Activated gamma-delta T cell (primary cell): ENCODE results near the gene TENT4A.
A peak's percentile ranks its signal among the peaks of the same experiment; 100 is the strongest.
"Not testable (repeated sequence)": the region's sequence is repeated elsewhere in the genome, so short reads cannot be mapped to it uniquely, and the experiment has no call there.

Source experiments
- DNase-seq: peaks from one replicate; lab custom pipeline; 2025; lab: John Stamatoyannopoulos, UW
- total RNA-seq, 2 donors: gene quantifications; one replicate each; lab custom pipeline; 2026; lab: John Stamatoyannopoulos, UW

The TENT4A gene
- 45.3 to 51.6 reads per million in 2 donors for total RNA-seq

DNA sequence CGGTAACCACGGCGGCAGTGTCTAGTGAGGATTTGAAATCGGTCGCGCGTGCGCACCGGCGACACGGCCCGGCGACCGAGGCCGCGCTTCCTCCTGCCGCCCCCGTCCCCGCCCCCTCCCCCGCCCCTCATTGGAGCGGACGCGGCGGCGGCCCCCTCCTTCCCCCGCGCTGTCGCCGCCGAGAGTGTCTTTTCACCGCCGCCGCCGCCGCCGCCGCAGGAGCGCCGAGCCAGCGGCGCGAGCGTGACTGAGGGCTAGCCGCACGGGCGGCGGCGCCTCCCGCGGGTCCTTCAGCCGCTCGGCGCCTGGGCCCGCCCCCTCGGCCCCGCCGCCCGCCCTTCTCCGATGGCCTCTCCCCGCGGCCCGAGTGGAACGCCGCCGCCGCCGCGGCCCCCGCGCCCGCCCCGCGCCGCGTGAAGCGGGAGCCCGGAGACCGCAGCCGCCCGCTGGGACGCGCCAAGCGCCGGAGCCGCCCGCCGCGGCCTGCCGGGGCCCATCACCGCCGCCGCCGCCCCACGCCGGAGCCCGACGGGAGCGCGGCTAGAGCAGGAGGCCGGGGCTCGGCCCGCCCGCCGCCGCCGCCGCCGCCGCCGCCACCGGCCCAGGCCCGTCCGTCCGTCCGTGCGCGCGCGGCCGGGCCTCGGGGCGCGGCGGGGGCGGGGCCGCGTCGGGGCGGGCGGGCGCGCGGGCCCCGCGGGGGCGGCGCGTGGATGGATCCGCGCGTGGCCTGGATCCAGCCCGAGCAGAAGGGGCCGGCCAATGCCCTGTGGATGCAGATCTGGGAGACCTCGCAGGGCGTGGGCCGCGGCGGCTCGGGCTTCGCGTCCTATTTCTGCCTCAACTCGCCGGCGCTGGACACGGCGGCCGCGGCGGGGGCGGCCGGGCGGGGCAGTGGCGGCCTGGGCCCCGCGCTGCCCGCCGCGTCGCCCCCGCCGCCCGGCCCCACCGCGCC, at the start of gene TENT4A:
TSS of gene TENT4A (plus strand) at position 159 of the 952 bp plus-strand sequence. CDS start at position 711, 552 bp downstream.
- peak; percentile 96 for DNase-seq

DNA sequence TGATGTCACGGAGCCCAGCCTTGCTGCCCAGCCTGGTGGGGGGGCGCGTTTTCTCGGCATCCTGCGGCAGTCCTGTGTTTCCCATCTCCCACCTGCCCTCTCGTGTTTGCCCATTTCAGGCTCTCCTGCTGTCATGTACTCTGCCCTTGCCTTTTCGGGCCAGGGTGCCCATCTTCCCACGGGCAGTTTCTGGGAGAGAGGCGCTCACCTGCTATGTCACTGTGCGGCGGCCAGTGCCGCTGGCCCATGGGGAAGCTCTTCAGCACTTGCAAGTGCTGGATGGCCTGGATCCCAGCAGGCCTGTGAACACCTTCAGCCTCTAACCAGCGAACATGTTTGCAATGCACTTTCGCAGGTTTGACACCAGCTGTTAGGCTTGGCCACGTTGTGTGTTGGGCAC, 46.5 kb upstream of the TENT4A start:
- no peak for DNase-seq

DNA sequence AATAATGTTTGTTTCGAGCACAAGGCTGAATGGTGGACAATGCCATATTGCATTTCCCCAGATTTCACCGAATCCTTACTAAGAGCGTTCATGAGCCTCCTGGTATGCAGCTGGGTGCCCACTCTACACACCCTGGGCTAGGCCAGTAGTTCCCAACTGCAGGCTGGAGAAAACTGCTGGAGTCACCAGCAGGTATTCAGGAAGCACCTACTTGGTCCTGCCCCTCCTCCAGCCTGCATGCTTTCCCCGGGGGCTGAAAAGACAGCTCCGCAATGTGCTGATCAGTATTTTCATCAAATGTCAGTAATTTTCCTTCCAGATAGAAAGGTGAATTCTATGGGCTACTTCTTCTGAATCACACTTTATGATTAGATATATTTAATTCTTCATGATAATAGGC, 45.6 kb upstream of the TENT4A start:
- no peak for DNase-seq

DNA sequence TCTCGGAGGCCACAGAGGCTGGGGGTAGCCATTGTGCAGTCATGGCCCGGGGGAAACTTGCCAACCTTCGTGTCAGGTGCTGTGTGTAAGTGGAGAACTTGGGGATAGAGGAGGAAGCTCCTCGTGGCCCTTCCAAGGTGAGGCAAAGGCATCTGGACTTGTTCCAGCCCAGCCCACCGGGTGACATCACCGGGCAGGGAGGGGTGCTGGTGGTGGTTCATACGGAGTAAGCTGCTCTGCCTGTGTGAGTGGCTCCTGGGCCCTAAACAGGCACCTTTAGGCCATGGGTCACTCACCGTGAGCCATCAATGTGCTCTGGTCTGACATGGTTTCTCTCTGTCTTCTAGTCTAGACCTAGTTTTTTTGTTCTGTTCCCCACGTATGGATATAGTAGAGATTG, 44.5 kb upstream of the TENT4A start:
- not testable (repeated sequence) for DNase-seq

DNA sequence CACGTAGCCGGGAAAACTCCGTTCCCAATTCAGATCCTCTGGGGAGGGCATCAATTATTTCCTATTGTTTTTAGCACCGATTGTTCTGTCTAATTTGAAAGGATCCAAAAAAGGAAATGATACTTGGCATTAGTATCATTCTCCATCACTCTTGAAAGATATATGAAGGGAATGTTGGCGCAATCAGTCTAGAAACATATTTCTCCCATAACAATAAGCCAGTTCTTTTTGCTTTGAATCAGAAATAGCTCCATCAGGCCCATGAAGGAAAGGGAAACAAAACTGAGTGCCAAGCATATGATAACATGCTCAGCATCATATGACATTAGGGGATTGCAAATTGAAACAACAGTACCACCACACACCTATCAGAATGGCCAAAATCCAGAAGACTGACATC, 40.2 kb upstream of the TENT4A start:
- no peak for DNase-seq

DNA sequence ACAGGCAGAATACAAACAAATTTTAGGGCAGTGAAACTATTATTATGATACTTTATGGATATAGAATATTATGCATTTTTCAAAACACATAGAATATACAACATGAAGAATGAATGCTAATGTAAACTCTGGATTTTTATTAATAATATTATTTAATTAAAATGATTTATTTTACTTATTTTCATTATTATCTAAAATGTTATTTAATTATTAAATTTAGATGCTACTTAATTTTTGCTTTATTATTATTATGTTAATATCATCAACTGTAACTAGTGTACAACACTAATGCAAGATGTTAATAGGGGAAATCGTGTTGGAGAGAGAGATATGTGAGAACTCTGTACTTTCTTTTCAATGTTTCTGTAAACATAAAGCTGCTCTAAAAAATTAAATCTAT, 39.3 kb upstream of the TENT4A start:
- DNase-seq: no peak

DNA sequence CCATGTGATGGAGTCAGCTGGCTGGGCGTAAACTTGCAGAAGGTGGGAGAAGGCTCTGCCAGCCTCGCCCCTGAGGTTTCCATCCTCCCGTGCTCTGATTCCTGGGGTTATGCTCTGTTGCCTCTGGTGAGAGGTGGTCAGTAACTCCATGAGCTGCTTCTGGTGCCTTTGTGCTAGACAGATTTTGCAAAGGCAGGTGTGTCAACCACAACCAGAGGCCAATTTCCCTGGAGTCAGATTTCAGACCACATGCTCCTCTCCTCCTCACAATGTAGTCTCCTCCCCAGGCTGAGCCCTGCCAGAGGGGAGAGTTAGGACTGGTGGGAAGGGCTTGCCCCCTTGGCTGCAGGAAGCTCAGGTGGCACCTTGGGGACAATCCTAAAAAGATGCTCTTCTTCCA, 38.8 kb upstream of the TENT4A start:
- DNase-seq: no peak

DNA sequence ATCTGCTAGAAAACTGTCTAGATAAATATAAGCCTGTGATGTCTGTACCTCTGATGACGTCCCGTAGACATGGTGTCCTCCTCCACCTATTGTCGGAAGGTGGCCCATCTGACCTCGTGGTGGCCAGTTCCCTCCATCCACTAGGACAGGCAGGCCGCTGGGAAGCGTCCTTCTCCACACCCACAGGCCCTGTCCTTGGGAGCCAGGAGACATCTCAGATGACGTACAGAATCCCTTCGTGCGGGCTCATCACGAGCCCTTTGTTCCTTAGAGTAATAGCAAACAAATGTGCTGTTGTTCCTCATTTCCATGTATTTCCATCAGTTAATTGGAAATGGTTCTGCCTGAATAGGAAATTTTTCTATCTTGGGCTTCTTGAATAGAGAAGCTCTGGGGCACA, 38.3 kb upstream of the TENT4A start:
- no peak for DNase-seq

DNA sequence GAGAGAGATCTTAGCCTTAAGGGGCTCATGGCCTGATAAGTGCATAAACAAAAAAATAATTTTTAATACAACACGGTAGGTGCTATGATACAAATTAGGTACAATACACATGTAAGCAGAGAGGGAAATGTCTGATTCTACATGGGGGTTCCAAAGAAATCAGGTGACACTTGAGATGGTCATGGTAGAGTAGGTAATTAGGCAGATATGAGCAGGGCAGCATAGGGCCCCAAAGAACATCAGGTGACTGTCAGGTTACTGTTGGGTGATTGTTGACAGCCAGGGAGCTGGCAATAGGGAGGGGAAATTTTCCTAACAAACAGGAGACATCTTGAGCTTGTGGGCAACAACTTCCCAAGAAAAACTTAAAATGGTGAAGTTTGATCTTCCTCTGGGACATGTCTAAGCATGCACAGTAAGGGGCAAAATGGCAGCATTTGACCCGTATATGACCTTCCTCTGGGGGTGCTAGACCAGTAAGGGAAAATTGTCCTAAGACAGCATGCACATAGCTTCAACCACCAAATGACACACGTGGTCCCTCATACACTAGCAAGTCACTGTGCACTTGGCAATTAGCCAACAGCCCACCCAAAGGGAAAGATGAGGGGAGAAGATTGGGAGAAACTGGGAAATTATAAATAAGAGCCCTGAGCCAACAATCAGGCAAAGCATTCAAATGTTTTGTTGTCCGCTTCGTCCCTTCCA, 37.3 kb upstream of the TENT4A start:
- no peak for DNase-seq

DNA sequence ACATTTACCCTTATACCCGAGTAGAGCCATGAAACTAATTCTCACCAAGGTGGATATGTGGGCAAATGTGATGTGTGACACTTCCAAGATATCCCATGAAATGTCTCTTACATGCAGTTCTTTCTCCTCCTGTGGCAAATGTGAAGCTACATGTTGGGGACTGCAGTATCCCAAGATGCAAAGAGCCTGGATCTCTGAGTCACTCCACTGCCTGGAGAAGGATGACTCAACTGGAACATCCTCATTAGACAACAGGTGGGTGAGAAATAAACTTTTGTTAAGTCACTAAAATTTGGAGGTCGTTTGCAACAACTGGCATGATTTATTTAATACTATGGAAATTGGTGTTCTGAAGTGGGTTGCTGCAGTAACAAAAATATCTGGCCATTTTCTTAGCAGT, 36.5 kb upstream of the TENT4A start:
- DNase-seq: no peak

DNA sequence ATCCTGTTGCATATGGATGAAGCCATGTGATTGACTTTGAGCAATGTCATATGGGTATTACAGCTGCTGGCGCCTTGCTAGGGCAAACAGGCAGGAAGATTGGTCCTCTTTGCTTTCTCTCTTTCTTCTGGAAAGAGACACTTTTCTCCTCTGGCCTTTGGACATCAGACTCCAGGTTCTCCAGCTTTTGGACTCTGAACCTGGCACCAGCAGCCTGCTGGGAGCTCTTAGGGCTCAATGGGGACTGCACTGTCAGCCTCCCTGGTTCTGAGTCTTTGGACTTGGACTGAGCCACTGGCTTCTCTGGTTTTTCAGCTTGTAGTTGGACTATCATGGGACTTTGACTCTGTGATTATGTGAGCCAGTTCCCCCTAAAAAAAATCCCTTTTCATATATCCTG, 34.8 kb upstream of the TENT4A start:
- DNase-seq: no peak

DNA sequence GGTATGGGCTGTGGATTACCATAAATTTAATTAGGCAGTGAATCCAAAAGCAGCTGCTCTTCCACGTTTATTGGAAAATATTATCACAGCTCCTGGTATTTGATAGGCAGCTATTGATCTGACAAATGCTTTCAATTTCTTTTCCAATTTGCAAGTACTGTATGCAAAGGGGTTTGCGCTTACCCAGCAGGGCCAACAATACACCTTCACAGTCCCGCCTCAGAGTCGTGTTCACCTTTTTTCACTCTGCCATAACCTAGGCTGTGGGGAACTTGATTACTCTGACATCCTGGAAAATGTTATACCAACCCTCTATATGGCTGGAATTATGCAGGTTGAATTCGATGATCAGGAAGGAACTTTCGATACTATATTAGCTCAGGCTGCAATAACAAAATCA, 32.3 kb upstream of the TENT4A start:
- DNase-seq: no peak

DNA sequence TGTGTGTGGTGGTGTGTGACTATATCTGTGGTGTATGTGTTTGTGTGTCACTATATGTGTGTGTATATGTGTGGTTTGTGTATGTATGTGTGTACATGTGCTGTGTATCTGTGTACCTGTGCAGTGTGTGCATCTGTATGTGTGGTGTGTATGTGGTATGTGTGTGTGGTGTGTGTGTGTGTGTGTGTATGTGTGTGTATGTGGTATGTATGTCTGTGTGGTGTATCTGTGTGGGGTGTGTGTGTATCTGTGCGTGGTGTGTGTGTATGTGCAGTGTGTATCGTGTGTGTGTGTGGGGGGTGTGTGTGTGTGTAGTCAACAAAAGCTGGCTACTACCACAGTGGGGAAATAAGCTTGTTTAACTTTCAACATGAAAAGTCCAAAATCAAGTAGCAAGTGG, 31.6 kb upstream of the TENT4A start:
- DNase-seq: no peak

DNA sequence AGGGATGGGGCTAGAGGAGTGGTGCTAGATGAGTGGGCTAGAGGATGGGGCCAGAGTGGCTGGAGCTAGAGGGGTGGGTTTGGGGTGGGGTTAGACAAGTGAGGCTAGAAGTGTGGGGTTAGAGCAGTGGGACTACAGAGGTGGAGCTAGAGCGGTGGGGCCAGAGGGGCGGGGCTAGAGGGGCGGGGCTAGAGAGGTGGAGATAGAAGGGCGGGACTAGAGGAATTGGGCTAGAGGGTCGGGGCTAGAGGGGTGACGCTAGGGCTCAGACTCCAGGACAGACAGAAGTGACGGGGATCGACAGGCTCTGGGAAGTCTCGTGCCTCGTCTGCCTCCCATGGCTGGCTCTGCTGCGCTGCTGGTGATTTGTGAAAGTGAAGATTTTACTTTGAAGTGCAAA, 31.0 kb upstream of the TENT4A start:
- no peak for DNase-seq

DNA sequence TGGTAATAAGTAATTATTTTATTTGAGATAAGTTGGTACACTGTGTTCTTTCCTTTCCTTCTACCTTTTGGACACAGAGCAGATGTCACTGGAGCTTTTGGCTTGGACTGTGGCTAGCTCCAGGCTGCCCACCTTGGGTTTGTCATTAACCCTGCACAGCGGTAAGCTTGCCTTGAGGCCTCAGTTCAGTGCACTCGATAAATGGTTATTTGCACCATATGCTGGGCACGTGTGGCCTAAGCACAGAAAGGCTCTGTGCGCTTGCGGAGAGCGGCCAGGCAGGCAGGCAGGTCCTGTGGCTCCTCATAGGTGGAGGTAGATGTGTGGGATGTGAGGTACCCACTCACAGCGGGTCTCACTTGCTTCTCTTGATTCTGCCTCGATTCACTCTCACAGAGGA, 30.0 kb upstream of the TENT4A start:
- DNase-seq: no peak

DNA sequence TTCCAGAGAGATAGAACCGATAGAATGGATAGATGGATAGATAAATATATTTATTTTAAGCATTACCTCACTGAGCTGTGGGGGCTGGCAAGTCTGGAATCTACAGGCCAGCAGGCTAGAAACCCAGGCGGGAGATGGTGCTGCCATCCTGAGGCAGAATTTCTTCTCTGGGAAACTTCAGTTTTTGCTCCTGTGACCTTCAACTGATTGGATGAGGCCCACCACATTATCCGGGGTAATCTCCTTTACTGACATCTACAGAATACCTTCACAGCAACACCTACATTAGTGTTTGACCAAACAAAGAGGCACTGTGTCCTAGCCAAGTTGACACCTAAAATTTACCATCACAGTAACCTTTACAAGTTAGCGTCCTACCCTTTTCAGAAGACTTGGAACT, 29.2 kb upstream of the TENT4A start:
- DNase-seq: no peak

DNA sequence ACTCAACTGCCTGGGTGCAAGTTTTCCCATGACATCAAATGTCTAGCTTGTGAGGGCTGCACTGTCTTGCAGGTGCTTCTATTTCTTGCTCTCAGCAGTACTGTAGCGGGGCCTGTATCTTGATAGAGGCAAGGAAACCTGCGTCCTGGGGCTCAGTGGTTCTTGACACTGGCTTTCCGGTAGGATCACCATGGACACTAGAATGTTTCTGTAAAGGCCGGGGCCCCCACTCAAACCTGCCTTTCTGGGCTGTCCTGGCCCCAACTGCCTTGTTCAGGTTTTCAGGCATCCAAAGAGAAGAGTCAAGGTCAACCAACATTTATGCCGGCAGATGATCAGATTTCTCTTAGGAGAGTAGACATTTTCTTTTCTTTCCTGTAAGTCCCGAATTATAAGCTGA, 26.7 kb upstream of the TENT4A start:
- no peak for DNase-seq

DNA sequence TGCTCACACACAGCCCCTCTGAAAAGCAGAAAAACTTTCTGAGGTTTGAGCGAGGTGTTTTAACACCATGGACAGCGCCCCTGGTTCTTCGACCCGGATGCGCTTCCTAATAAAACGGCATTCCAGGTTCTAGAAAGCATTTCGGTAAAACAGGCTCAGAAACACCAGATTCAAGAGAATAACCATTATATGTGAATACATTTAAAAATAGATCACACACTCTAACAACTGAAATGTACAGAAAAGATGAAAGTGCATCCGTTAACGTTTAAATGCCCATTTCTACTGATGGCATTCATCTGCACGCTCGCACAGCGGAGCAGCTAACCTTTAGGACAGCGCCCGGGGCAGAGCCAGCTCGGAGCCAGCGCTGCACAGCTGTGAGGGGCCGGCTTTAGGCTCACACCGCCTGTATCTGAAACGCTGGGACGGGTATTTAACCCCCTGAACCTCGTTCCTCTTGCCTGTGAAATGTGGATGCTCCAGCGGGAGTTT, 26.3 kb upstream of the TENT4A start:
- DNase-seq: no peak

DNA sequence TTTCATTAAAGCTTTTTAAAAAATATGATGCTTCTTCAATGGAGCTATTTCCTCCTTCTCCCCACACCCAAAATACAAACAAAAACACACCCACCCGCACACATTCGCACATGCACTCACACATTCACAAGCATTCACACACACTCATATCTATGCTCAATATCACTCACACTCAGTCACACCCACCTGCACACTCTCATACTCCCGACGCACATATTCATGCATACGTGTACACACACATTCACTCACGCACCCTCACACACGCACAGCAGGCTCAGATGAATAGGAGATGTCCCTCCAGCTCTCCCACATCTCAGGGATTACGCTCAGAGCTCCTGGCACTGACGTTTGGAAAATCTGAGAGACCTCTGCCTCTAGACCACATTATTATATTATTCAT, 25.7 kb upstream of the TENT4A start:
- DNase-seq: no peak

DNA sequence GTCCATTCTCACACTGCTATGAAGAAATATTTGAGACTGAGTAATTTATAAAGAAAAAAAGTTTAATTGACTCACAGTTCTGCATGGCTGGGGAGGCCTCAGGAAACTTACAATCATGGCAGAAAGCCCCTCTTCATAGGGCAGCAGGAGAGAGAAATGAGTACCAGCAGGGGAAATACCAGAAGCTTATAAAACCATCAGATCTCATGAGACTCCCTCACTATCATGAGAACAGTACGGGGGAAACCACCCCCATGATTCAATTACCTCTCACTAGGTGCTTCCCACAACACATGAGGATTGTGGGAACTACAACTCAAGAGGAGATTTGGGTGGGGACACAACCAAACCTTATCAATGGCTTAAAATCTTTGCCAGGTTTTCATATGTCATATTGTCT, 20.3 kb upstream of the TENT4A start:
- DNase-seq: no peak

DNA sequence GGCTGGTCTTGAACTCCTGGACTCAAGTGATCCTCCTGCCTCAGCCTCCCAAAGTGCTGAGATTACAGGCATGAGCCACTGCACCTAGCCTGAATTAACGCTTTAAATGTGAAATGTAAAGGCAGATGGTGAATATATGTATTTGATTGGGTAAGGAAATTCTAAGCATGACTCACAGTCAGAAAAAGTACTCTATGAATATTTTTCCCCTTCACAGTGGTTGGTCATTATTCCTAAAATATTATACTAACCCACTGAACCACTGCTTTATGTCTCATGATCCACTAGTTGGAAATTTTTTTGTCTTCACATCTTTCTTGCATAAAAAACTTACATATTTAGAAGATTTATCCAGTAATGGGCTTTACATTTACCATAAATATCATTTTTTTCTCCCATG, 14.5 kb upstream of the TENT4A start:
- no peak for DNase-seq

DNA sequence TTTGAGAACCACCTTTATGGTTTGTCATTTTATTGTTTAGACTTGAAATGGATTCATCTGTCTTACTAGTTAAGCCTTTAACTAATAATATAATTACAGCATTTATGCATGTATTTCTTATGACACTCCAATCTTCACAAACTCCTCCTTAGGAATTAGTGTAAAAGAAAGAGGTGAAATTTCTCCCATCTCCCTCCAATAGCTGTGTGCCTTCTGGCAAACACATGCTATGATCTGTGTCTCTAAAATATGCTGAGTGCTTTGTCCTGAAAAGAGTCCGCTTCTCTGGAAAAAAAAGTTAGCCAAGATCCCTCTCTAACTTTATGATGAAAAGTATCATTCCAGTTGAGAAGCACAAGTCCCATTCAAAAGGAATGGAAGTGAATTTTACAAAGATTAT, 13.9 kb upstream of the TENT4A start:
- no peak for DNase-seq

DNA sequence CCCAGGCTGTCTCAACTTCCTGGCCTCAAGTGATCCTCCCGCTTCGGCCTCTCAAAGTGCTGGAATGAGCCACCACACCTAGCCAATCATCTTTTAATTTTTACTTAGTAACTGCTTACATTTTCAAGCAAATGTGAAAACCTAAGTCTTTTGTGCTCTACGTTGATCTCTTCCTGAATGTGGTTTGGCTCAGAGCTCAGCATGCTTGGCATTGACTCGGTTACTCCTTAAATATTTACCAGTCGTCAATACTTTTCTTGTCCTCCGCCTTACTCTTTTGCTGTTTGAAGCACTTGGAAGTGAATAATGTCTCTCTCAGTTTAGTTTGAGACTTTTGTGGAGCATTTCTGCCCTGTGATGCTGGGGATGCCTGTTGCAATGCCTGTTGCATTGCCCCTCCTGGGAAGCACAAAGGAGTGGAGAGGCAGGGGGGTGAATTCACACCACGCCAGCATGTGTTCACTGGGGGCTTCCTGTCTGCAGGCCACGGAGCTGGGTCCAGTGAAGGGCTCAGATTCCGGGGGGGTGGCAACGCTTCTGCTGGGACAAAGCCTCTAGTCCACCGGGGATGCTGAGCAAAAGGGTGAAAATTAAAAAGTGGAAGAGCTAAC, 13.1 kb upstream of the TENT4A start:
- DNase-seq: no peak
